ENCODE measurements around the gene EPB41L4A. TPM values are rescaled to one million over a fixed set of nuclear protein-coding genes. Genes with fewer than 3 reads are reported as not detected.
"Not testable (repeated sequence)": the region's sequence is repeated elsewhere in the genome, so short reads cannot be mapped to it uniquely, and the experiment has no call there.

Gene EPB41L4A
- total and polyA plus RNA-seq, 12 donors, result 6.2 to 28.4 (median 17.5) TPM

- ATAC-seq, result no peak
Measured at GRCh38 chr5:112445626-112446350, 26.7 kb upstream of the EPB41L4A start.

GRCh38 chr5:112443932-112444331 is 24.9 kb upstream of the EPB41L4A start:
- WGBS, 2 donors, result 91 to 95% methylated on average over 11 of the region's 12 CpGs
- intact Hi-C loops (cut with DNase I); H3K4me3 ChIP-seq; ATAC-seq; H3K4me1 ChIP-seq; DNase-seq; H3K27me3 ChIP-seq; H3K27ac ChIP-seq; H3K36me3 ChIP-seq: not testable (repeated sequence)
- peaks cover 0 to 23% (median 4%) of the 10 kb centered on the region in 11 donors for H3K9me3 ChIP-seq

More at GRCh38 chr5:112445626-112446350, 26.7 kb upstream of the EPB41L4A start:
- H3K4me3 ChIP-seq, result no peak overlapping the region
- H3K36me3 ChIP-seq, result no peaks in the 10 kb centered on the region
- WGBS, 2 donors, result 88 to 92% methylated on average over 6 of the region's 6 CpGs
- H3K27ac ChIP-seq, result no peak overlapping the region
- no peaks in the 10 kb centered on the region for H3K4me1 ChIP-seq
- no peak for TF ChIP-seq CTCF (IDR thresholded peaks at IDR 0.05)
- intact Hi-C loops (cut with DNase I), result no loop called here
- peaks cover 0 to 10% (median 0%) of the 10 kb centered on the region in 11 donors for H3K9me3 ChIP-seq
- H3K27me3 ChIP-seq, result no peaks in the 10 kb centered on the region
- DNase-seq, result no peak

- H3K4me1 ChIP-seq, result peaks cover 0 to 11% (median 0%) of the 10 kb centered on the region in 9 donors
- WGBS, 2 donors, result 60 to 96% methylated on average over 2 of the region's 2 CpGs
- H3K36me3 ChIP-seq, result no peaks in the 10 kb centered on the region
- ATAC-seq, result no peak
- H3K27ac ChIP-seq, result no peak overlapping the region
- no peaks in the 10 kb centered on the region for H3K27me3 ChIP-seq
- peaks cover 0 to 28% (median 4%) of the 10 kb centered on the region in 11 donors for H3K9me3 ChIP-seq
- no peak overlapping the region for H3K4me3 ChIP-seq
- intact Hi-C loops (cut with DNase I), result no loop called here
- no peak for TF ChIP-seq CTCF (IDR thresholded peaks at IDR 0.05)
- DNase-seq, result no peak
Measured at GRCh38 chr5:112440031-112440430, 21.0 kb upstream of the EPB41L4A start.

GRCh38 chr5:112436144-112436543 is 17.1 kb upstream of the EPB41L4A start:
- DNase-seq, result no peak
- H3K36me3 ChIP-seq, result no peaks in the 10 kb centered on the region
- no peak overlapping the region for H3K27ac ChIP-seq
- no peak overlapping the region for H3K4me3 ChIP-seq
- H3K27me3 ChIP-seq, result peaks cover 0 to 5% (median 0%) of the 10 kb centered on the region in 7 donors
- intact Hi-C loops (cut with DNase I), result no loop called here
- peaks cover 0 to 11% (median 0%) of the 10 kb centered on the region in 9 donors for H3K4me1 ChIP-seq
- 38 to 42% methylated on average over 2 of the region's 2 CpGs for WGBS, 2 donors
- no peak for TF ChIP-seq CTCF (IDR thresholded peaks at IDR 0.05)
- no peak for ATAC-seq
- H3K9me3 ChIP-seq, result peaks cover 0 to 20% (median 4%) of the 10 kb centered on the region in 11 donors

GRCh38 chr5:112434641-112435040 is 15.6 kb upstream of the EPB41L4A start:
- WGBS, 2 donors, result 38 to 42% methylated on average over 1 of the region's 1 CpG
- intact Hi-C loops (cut with DNase I), result no loop called here
- no peak for TF ChIP-seq CTCF (IDR thresholded peaks at IDR 0.05)
- H3K36me3 ChIP-seq, result no peaks in the 10 kb centered on the region
- peaks cover 0 to 5% (median 0%) of the 10 kb centered on the region in 7 donors for H3K27me3 ChIP-seq
- no peak overlapping the region for H3K27ac ChIP-seq
- H3K9me3 ChIP-seq, result peaks cover 0 to 8% (median 0%) of the 10 kb centered on the region in 11 donors
- no peak overlapping the region for H3K4me3 ChIP-seq
- peak in 5 of 8 donors; percentile 14 to 48 (median 25) for ATAC-seq
- peaks cover 0 to 11% (median 0%) of the 10 kb centered on the region in 9 donors for H3K4me1 ChIP-seq
- DNase-seq, result no peak

GRCh38 chr5:112426202-112426601 is 7.1 kb upstream of the EPB41L4A start:
- H3K27me3 ChIP-seq, H3K4me1 ChIP-seq, ATAC-seq, DNase-seq, H3K27ac ChIP-seq, H3K9me3 ChIP-seq, H3K36me3 ChIP-seq, H3K4me3 ChIP-seq: not testable (repeated sequence)
- WGBS, 2 donors, result 94 to 96% methylated on average over 3 of the region's 3 CpGs
- intact Hi-C loops (cut with DNase I), result loop anchor here in 2 of 10 donors (10.0 kb wide), 2 partner anchors 211 to 221 kb away; no protein-coding TSS in a partner anchor

Data from heart right ventricle (tissue), 16 donors.